ENCODE data around the gene PHLDB3.

The PHLDB3 gene

GRCh38 chr19:43468354-43469159 is 36.0 kb downstream of the PHLDB3 start:
- TF ChIP-seq CTCF (IDR thresholded peaks at IDR 0.05): no peak

- no peak for TF ChIP-seq CTCF (IDR thresholded peaks at IDR 0.05)
Measured at GRCh38 chr19:43467730-43468129, 36.8 kb downstream of the PHLDB3 start.

DNA sequence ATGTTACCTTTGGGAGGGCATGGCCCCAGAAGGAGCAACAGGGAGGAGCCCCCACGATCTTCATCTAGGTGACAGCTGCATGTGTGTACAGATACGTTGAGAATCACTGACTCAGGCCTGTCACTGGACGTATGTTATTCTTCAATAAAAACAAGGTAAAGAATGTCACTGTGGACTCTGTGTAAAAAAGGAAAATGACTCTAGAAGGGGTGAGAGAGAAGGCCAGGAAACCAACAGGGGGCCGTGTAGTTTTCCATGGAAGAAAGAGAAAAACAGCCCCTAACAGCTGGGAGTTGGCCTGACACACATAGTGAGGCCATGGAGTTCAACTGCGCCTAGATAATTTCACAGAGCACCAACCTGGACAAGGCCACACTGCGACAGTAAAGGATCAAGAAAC is 37.3 kb downstream of the PHLDB3 start:
- TF ChIP-seq CTCF (IDR thresholded peaks at IDR 0.05): no peak

GRCh38 chr19:43466793-43467192 is 37.8 kb downstream of the PHLDB3 start:
- TF ChIP-seq CTCF (IDR thresholded peaks at IDR 0.05): no peak

GRCh38 chr19:43465468-43466120 is 39.0 kb downstream of the PHLDB3 start, which contains the start of gene LYPD3:
LYPD3 (minus strand) TSS chr19:43465608; CDS start chr19:43465571, 37 bp downstream.
- no peak for TF ChIP-seq CTCF (IDR thresholded peaks at IDR 0.05)

DNA sequence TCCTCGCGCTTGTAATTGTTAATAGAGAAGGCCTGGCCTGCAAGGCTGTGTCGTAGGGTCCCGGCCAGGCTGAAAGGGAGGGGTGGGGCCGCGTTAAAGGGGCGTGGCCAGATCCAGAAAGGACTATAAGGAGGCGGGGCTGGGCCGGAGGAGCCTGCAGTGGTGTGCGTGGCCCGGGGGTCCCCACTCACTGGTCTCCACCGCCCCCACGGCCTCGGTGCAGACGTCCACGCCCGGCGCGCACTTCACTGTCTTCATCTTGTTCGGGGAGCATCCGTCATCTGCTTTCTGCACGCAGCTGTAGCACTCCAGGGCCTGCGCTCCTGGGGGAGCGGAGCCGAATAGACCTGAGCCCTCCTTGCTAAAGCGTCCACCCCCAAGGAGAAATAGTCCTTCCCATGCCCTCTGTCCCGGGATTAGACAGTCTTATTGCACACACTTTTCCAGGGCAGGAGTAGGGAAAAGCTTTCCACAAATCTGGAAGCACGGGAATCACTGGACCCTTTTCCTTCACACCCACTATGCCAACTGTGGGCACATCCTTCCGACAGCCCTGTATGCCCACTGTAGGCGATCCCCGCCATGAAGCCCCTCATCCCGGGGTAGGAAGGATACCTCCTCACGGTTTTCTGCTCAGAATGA is 40.3 kb downstream of the PHLDB3 start:
- no peak for TF ChIP-seq CTCF (IDR thresholded peaks at IDR 0.05)

DNA sequence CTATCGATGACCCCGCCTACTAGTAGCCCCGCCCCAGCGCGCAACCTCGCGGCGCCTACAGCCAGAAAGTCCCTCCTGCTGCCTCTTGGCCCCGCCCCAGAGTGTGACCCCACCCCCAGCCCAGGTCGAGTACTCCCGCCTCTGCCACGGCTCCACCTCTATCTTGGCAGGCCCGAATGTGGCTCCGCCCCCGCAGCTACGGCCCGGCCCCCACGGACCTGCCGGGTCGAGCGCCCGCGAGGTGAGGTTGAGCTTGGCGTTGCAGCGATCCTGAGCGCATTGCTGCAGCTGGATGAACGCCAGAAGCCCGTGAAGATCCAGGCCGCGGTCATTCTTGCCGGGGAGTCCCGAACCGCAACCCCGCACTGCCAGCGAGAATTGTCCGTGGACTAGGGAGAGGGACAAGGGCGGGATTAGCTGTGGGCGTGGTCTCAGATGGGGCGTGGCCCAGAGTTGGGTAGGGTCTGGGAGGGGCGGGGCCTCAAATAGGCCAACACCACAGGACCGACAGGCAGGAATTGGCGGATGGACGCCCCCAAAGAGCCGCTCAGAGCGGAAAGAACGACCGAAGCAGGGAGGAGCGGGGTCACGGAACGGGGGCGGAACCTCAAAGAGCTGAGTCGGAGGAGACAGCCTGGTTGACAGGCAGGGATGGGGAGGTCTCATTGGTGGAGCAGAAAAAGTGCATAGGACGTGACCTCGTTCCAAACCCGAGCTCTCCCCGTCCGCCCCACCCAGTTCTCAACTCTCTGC is 41.0 kb downstream of the PHLDB3 start:
- no peak for TF ChIP-seq CTCF (IDR thresholded peaks at IDR 0.05)

Data from LNCAP (cell line).